K562 (cell line): ENCODE data around the gene IL17REL. TPM values are rescaled to one million over a fixed set of nuclear protein-coding genes. Genes with fewer than 3 reads are reported as not detected.
A peak's percentile ranks its signal among the peaks of the same experiment; 100 is the strongest.

Experiments
- ATAC-seq: fragments of 200-7000 bp; cut with Tn5 transposase; 3 replicates; pipeline ENCODE4 v1.9.1; 2020; ENCODE audit warnings: moderate library complexity
- BruUV-seq: library from RNA; stranded (reverse); fragments of 400-500 nt; replicated peaks from 2 replicates; lab custom pipeline; 2021; lab: Mats Ljungman, UMichigan
- CTCF ChIA-PET: fragments of 300-600 bp; formaldehyde crosslinking; extraction: SDS; loops from one replicate; lab custom pipeline; 2021; ENCODE audit warnings: low intra/inter-chr PET ratio; lab: Yijun Ruan, JAX
- POLR2A ChIA-PET: fragments of 300-600, 350-650 bp; sonication (Branson Sonifier 250); formaldehyde crosslinking; extraction: SDS; loops from one replicate; lab custom pipeline; 2021; ENCODE audit warnings: antibody characterized with exemption, inconsistent platforms; lab: Yijun Ruan, JAX
- DNase-seq, 4 experiments: peaks; one replicate each; pipeline versions ENCODE4 v3.0.0 to v3.0.0-alpha.2; 2011 to 2018; ENCODE audit warnings: low spot score in 3 of 4, mixed read lengths in 3 of 4; ENCODE audit errors: extremely low read depth in 1 of 4
- FAIRE-seq: peaks from 2 replicates; lab custom pipeline; 2011; peaks lifted over from hg19 to GRCh38; lab: Jason Lieb, UNC
- H2AFZ ChIP-seq: 2 replicates; pipeline ENCODE4 v1.6.0; 2011; ENCODE audit warnings: low read depth, low read length, control low read depth, inconsistent platforms
- H3K27ac ChIP-seq: fragments of 200-600 bp; 3 replicates; pipeline ENCODE4 v1.8.0; 2011; ENCODE audit warnings: low read depth, mild to moderate bottlenecking, control low read depth, inconsistent platforms, low read length, moderate library complexity, mixed read lengths; ENCODE audit errors: extremely low read depth
- H3K27me3 ChIP-seq, 2 experiments: fragments of 300-600 bp in 1 of 2; 2 replicates in 1 of 2; 3 replicates in 1 of 2; pipeline versions ENCODE4 v1.6.0 to v1.8.0; 2011; ENCODE audit warnings: inconsistent platforms in 2 of 2, low read length in 2 of 2, mild to moderate bottlenecking in 1 of 2, mixed read lengths in 1 of 2, moderate library complexity in 1 of 2; ENCODE audit not compliant: control insufficient read depth in 2 of 2, insufficient read depth in 2 of 2
- H3K36me3 ChIP-seq: fragments of 300-600 bp; 3 replicates; pipeline ENCODE4 v1.8.0; 2011; ENCODE audit warnings: mild to moderate bottlenecking, low read length, inconsistent platforms; ENCODE audit not compliant: control insufficient read depth, insufficient read depth
- H3K4me1 ChIP-seq, 2 experiments: fragments of 200-600 bp in 1 of 2; replicated peaks in 1 of 2; 2 replicates in 1 of 2; 3 replicates in 1 of 2; pipeline versions ENCODE4 v1.5.1 to v1.8.0; 2011; ENCODE audit warnings: inconsistent platforms in 2 of 2, low read length in 2 of 2, mild to moderate bottlenecking in 1 of 2, mixed read lengths in 1 of 2, moderate library complexity in 1 of 2; ENCODE audit not compliant: control insufficient read depth in 2 of 2, insufficient read depth in 2 of 2
- H3K4me2 ChIP-seq: 2 replicates; pipeline ENCODE4 v1.6.1; 2011; ENCODE audit warnings: low read length, control low read depth, inconsistent platforms, mixed read lengths; ENCODE audit not compliant: insufficient read depth
- H3K4me3 ChIP-seq: fragments of 200-600 bp; sonication (generic), shearing (Covaris generic); 2 replicates; pipeline ENCODE4 v1.5.1; 2016; ENCODE audit warnings: control low read depth, inconsistent platforms
- H3K79me2 ChIP-seq: fragments of 200-600 bp; 3 replicates; pipeline ENCODE4 v1.8.0; 2011; ENCODE audit warnings: low read length, inconsistent platforms; ENCODE audit not compliant: control insufficient read depth, insufficient read depth
- H3K9ac ChIP-seq, 2 experiments: 2 replicates each; pipeline versions ENCODE4 v1.6.0 to v1.6.1; 2011; ENCODE audit warnings: low read depth in 2 of 2, low read length in 2 of 2, control low read depth in 1 of 2, inconsistent platforms in 1 of 2, mild to moderate bottlenecking in 1 of 2, mixed read lengths in 1 of 2; ENCODE audit not compliant: insufficient read depth in 1 of 2
- H3K9me1 ChIP-seq: one replicate; pipeline ENCODE4 v1.6.0; 2011; ENCODE audit warnings: inconsistent platforms, mild to moderate bottlenecking, low read length, moderate library complexity; ENCODE audit not compliant: control insufficient read depth, insufficient read depth
- H3K9me3 ChIP-seq: replicated peaks from 2 replicates; pipeline ENCODE4 v1.5.1; 2011; ENCODE audit warnings: low read depth, low read length, inconsistent platforms; ENCODE audit not compliant: control insufficient read depth, insufficient read depth
- H4K20me1 ChIP-seq: replicated peaks from 2 replicates; pipeline ENCODE4 v1.6.1; 2011; ENCODE audit warnings: low read length, inconsistent platforms, mixed read lengths; ENCODE audit not compliant: control insufficient read depth, insufficient read depth
- ARHGAP35 ChIP-seq: fragments of 450-650 bp; IDR thresholded peaks from 2 replicates; pipeline ENCODE4 v1.6.1; 2018; ENCODE audit not compliant: partially characterized antibody
- EP300 ChIP-seq: IDR thresholded peaks from 2 replicates; pipeline ENCODE4 v1.6.1; 2012; ENCODE audit warnings: low read length, improper control_type of control experiment
- FIP1L1 ChIP-seq: fragments of 200-400 bp; formaldehyde crosslinking; IDR thresholded peaks from 2 replicates; pipeline ENCODE4 v1.6.1; 2018; ENCODE audit warnings: mild to moderate bottlenecking, low read depth, low read length; ENCODE audit not compliant: poor library complexity, severe bottlenecking
- IRF9 ChIP-seq: fragments of 450-650 bp; IDR thresholded peaks from 2 replicates; pipeline ENCODE4 v1.6.1; 2016; ENCODE audit warnings: missing biosample characterization, missing genetic modification characterization
- KLF16 ChIP-seq: IDR thresholded peaks from 2 replicates; pipeline ENCODE4 v1.6.1; 2016; ENCODE audit warnings: antibody characterized with exemption
- L3MBTL2 ChIP-seq: fragments of 450-650 bp; IDR thresholded peaks from 2 replicates; pipeline ENCODE4 v1.6.1; 2016; ENCODE audit warnings: mild to moderate bottlenecking, moderate library complexity
- U2AF1 ChIP-seq: fragments of 200-400 bp; formaldehyde crosslinking; optimal IDR thresholded peaks from 2 replicates; pipeline ENCODE3; 2017; ENCODE audit warnings: mild to moderate bottlenecking, low read depth, low read length, moderate library complexity
- ZC3H4 ChIP-seq: sonication (generic); formaldehyde crosslinking; IDR thresholded peaks from 2 replicates; pipeline ENCODE4 v1.9.0; 2021; ENCODE audit warnings: missing genetic modification reagents, borderline replicate concordance
- WGBS: fragments of 100-300 bp; shearing (Covaris generic); methylation state at CpG from one replicate; pipeline ENCODE4 v1.1.6; 2016; ENCODE audit warnings: low coverage, mixed read lengths; ENCODE audit not compliant: insufficient coverage; ENCODE audit errors: missing lambda C conversion rate; 5-methylcytosine and 5-hydroxymethylcytosine counted together
- in situ Hi-C: fragments of 300-500 bp; cut with MboI; formaldehyde crosslinking; loops from 4 replicates; pipeline ENCODE4 v1.15.0; 2018; ENCODE audit warnings: inconsistent platforms, mixed read lengths
- intact Hi-C: fragments of 100-400 bp; cut with micrococcal nuclease; formaldehyde crosslinking; loops from 2 replicates; pipeline ENCODE4 v1.14.2; 2022
- polyA plus RNA-seq, 8 experiments: library from polyadenylated mRNA; depleted of rRNA in 4 of 8; stranded (reverse) in 5 of 8; unstranded in 3 of 8; fragments of >200 nt; fragmentation: Nextera tagmentation in 2 of 8; fragmentation: Illumina TruSeq in 1 of 8; extraction: Ambion mirVana in 2 of 8; extraction: Trizol in 1 of 8; gene quantifications; 2 replicates each; pipeline versions ENCODE4 v1.2.1 to v1.2.3, GENCODE V29; 2011 to 2014; ENCODE audit warnings: inconsistent platforms in 1 of 8, missing spikeins in 1 of 8
- total RNA-seq, 7 experiments: library from RNA; depleted of rRNA in 6 of 7; stranded (reverse); fragments of >200 nt in 6 of 7; fragmentation: Illumina TruSeq in 2 of 7; extraction: Trizol in 2 of 7; gene quantifications; 2 replicates each; pipeline versions ENCODE4 v1.2.1 to v1.2.3, GENCODE V29; 2011 to 2021; ENCODE audit warnings: low replicate concordance in 1 of 7
- TF ChIP-seq, protein P1 (sequence below): fragments of 450-650 bp; IDR thresholded peaks from 2 replicates; pipeline ENCODE4 v1.6.1; 2016; ENCODE audit warnings: mild to moderate bottlenecking, moderate library complexity

Gene IL17REL
- total and polyA plus RNA-seq, 9 of the 15 experiments (the other 6 are each of a cell fraction or from before 2014, with no cell fraction given), result 0.05 to 0.42 (median 0.11) TPM; not detected in 4

GRCh38 chr22:49961005-49961600 lies 51.5 kb downstream of the IL17REL start:
- intact Hi-C loops, result no loop called here
- peaks cover 15% of the 10 kb centered on the region for H4K20me1 ChIP-seq
- peak overlapping the region; percentile 77 to 97 for H3K9ac ChIP-seq
- peak in 3 of 4 experiments; percentile 26 to 57 (median 34) for DNase-seq
- WGBS, result 0% methylated on average over 10 of the region's 84 CpGs
- H3K79me2 ChIP-seq, result peaks cover 43% of the 10 kb centered on the region
- peaks cover 20 to 87% of the 10 kb centered on the region in 2 experiments for H3K4me1 ChIP-seq
- POLR2A ChIA-PET, result interaction anchor here (0.5 to 2.9 kb wide), 4 partner anchors 9 to 16 kb away, joined by 3 to 10 read pairs (median 6); no protein-coding TSS in a partner anchor
- no TSS peak for BruUV-seq
- no peaks in the 10 kb centered on the region for H3K9me3 ChIP-seq
- in situ Hi-C loops, result no loop called here
- no peak for FAIRE-seq
- peak overlapping the region; percentile 76 for H3K4me3 ChIP-seq
- CTCF ChIA-PET, result interaction anchor here (0.6 kb wide), 1 partner anchor 40 kb away, joined by 3 read pairs; no protein-coding TSS in a partner anchor
- ATAC-seq, result peak; percentile 5; the same call in 2 of the 3 replicates
- H3K4me2 ChIP-seq, result peak overlapping the region; percentile 83; the same call in 1 of the 2 replicates
- H3K36me3 ChIP-seq, result peaks cover 34% of the 10 kb centered on the region; the same call in 1 of the 3 replicates
- H3K27me3 ChIP-seq, result no peaks in the 10 kb centered on the region
- peak overlapping the region; percentile 94 for H3K27ac ChIP-seq
- no peaks in the 10 kb centered on the region for H3K9me1 ChIP-seq
- no peak overlapping the region for H2AFZ ChIP-seq
- TF ChIP-seq L3MBTL2 (peak; percentile 40; the same call in 1 of the 2 replicates), KLF16 (no peak), ARHGAP35 (no peak), FIP1L1 (peak; percentile 22), ZC3H4 (CRISPR knock-in tag) (no peak), EP300 (no peak), IRF9 (tag) (no peak), U2AF1 (peak; percentile 12)
- TF ChIP-seq, protein P1, sequence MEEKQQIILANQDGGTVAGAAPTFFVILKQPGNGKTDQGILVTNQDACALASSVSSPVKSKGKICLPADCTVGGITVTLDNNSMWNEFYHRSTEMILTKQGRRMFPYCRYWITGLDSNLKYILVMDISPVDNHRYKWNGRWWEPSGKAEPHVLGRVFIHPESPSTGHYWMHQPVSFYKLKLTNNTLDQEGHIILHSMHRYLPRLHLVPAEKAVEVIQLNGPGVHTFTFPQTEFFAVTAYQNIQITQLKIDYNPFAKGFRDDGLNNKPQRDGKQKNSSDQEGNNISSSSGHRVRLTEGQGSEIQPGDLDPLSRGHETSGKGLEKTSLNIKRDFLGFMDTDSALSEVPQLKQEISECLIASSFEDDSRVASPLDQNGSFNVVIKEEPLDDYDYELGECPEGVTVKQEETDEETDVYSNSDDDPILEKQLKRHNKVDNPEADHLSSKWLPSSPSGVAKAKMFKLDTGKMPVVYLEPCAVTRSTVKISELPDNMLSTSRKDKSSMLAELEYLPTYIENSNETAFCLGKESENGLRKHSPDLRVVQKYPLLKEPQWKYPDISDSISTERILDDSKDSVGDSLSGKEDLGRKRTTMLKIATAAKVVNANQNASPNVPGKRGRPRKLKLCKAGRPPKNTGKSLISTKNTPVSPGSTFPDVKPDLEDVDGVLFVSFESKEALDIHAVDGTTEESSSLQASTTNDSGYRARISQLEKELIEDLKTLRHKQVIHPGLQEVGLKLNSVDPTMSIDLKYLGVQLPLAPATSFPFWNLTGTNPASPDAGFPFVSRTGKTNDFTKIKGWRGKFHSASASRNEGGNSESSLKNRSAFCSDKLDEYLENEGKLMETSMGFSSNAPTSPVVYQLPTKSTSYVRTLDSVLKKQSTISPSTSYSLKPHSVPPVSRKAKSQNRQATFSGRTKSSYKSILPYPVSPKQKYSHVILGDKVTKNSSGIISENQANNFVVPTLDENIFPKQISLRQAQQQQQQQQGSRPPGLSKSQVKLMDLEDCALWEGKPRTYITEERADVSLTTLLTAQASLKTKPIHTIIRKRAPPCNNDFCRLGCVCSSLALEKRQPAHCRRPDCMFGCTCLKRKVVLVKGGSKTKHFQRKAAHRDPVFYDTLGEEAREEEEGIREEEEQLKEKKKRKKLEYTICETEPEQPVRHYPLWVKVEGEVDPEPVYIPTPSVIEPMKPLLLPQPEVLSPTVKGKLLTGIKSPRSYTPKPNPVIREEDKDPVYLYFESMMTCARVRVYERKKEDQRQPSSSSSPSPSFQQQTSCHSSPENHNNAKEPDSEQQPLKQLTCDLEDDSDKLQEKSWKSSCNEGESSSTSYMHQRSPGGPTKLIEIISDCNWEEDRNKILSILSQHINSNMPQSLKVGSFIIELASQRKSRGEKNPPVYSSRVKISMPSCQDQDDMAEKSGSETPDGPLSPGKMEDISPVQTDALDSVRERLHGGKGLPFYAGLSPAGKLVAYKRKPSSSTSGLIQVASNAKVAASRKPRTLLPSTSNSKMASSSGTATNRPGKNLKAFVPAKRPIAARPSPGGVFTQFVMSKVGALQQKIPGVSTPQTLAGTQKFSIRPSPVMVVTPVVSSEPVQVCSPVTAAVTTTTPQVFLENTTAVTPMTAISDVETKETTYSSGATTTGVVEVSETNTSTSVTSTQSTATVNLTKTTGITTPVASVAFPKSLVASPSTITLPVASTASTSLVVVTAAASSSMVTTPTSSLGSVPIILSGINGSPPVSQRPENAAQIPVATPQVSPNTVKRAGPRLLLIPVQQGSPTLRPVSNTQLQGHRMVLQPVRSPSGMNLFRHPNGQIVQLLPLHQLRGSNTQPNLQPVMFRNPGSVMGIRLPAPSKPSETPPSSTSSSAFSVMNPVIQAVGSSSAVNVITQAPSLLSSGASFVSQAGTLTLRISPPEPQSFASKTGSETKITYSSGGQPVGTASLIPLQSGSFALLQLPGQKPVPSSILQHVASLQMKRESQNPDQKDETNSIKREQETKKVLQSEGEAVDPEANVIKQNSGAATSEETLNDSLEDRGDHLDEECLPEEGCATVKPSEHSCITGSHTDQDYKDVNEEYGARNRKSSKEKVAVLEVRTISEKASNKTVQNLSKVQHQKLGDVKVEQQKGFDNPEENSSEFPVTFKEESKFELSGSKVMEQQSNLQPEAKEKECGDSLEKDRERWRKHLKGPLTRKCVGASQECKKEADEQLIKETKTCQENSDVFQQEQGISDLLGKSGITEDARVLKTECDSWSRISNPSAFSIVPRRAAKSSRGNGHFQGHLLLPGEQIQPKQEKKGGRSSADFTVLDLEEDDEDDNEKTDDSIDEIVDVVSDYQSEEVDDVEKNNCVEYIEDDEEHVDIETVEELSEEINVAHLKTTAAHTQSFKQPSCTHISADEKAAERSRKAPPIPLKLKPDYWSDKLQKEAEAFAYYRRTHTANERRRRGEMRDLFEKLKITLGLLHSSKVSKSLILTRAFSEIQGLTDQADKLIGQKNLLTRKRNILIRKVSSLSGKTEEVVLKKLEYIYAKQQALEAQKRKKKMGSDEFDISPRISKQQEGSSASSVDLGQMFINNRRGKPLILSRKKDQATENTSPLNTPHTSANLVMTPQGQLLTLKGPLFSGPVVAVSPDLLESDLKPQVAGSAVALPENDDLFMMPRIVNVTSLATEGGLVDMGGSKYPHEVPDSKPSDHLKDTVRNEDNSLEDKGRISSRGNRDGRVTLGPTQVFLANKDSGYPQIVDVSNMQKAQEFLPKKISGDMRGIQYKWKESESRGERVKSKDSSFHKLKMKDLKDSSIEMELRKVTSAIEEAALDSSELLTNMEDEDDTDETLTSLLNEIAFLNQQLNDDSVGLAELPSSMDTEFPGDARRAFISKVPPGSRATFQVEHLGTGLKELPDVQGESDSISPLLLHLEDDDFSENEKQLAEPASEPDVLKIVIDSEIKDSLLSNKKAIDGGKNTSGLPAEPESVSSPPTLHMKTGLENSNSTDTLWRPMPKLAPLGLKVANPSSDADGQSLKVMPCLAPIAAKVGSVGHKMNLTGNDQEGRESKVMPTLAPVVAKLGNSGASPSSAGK, result peak; percentile 36; the same call in 1 of the 2 replicates
